BE2C (cell line): Measurements from ENCODE around the gene OR4K2. TPM values are rescaled to one million over a fixed set of nuclear protein-coding genes. Genes with fewer than 3 reads are reported as not detected.
A peak's percentile ranks its signal among the peaks of the same experiment; 100 is the strongest.
"Not testable (repeated sequence)": the region's sequence is repeated elsewhere in the genome, so short reads cannot be mapped to it uniquely, and the experiment has no call there.

ENCODE experiments used
- DNase-seq: peaks from one replicate; pipeline ENCODE4 v3.0.0-alpha.2; 2020
- H3K27me3 ChIP-seq: fragments of 250-450 bp; sonication (Bioruptor Pico); 2 replicates; pipeline ENCODE4 v1.5.1; 2020; ENCODE audit warnings: mild to moderate bottlenecking
- H3K36me3 ChIP-seq: fragments of 250-450 bp; sonication (Bioruptor Pico); 2 replicates; pipeline ENCODE4 v1.5.1; 2020; ENCODE audit warnings: mild to moderate bottlenecking
- H3K4me1 ChIP-seq: fragments of 250-450 bp; sonication (Bioruptor Pico); 2 replicates; pipeline ENCODE4 v1.5.1; 2020
- H3K4me3 ChIP-seq: 2 replicates; pipeline ENCODE4 v1.5.1; 2011; ENCODE audit warnings: low read depth, low read length
- H3K9me3 ChIP-seq: fragments of 250-450 bp; sonication (Bioruptor Pico); 2 replicates; pipeline ENCODE4 v1.5.1; 2020
- CTCF ChIP-seq: IDR thresholded peaks from 2 replicates; pipeline ENCODE4 v1.5.1; 2012; ENCODE audit warnings: mild to moderate bottlenecking, low read depth, low read length
- polyA plus RNA-seq: library from polyadenylated mRNA; unstranded; fragments of >200 nt; gene quantifications from one replicate; pipeline ENCODE4 v1.2.1, GENCODE V29; 2012; ENCODE audit warnings: low read depth, missing spikeins; ENCODE audit not compliant: insufficient read length, insufficient read depth

Gene OR4K2
- not detected for polyA plus RNA-seq

DNA sequence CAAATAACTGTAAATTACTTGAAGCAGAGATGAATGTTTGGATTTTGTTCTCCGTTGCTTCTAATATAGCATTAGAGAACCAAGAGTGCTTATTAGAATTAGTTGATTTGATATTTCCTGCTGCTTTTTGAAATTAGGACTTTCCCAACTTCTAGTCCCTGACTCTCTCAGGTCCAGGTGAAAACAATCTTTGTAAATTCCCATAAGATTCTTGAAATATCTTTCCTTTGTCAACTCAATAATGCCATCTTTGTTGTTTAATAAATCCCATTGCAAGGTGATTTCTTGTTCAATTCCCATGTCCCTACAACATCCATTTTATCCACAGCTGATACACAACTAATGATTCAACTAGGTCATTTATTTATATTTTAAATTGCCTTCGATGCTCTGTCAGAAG is at the start of gene OR4K2:
Gene OR4K2, plus strand, starts transcription at position 301 of the 400 bp plus-strand sequence. CDS start 1,126 bp downstream, outside the sequence.
- Histone ChIP-seq H3K36me3 (no peaks in the 10 kb centered on the region), H3K9me3 (no peaks in the 10 kb centered on the region), H3K4me3 (no peak within 1 kb of the TSS), H3K27me3 (no peaks in the 10 kb centered on the region), H3K4me1 (no peaks in the 10 kb centered on the region)
- DNase-seq, result no peak
- TF ChIP-seq CTCF, result no peak

DNA sequence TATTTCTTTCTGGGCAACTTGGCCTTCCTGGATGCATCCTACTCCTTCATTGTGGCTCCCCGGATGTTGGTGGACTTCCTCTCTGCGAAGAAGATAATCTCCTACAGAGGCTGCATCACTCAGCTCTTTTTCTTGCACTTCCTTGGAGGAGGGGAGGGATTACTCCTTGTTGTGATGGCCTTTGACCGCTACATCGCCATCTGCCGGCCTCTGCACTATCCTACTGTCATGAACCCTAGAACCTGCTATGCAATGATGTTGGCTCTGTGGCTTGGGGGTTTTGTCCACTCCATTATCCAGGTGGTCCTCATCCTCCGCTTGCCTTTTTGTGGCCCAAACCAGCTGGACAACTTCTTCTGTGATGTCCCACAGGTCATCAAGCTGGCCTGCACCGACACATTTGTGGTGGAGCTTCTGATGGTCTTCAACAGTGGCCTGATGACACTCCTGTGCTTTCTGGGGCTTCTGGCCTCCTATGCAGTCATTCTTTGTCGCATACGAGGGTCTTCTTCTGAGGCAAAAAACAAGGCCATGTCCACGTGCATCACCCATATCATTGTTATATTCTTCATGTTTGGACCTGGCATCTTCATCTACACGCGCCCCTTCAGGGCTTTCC is 47.2 kb upstream of the OR4K2 start:
- H3K4me3 ChIP-seq, H3K36me3 ChIP-seq, H3K9me3 ChIP-seq, DNase-seq, H3K4me1 ChIP-seq, H3K27me3 ChIP-seq: not testable (repeated sequence)
- peak; percentile 15; the same call in 1 of the 2 replicates for TF ChIP-seq CTCF

DNA sequence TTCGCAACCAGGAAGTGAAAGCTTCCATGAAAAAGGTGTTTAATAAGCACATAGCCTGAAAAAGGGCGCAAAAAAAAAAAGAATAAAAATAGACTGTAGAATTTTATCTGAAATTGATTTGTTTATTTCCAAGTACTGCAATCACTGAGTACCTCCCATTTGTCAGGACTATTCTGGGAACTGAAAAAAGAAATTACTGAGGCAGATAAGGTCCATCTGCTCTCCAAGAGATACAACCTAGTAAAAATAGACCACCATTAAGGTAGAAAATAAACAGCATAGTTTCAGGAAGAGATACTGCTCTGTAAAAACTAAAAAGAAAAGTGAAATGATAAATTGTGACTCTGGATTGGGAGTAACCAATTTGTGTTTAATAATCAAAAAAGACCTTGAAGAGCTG is 46.6 kb upstream of the OR4K2 start:
- no peaks in the 10 kb centered on the region for H3K4me1 ChIP-seq
- no peak for DNase-seq
- H3K4me3 ChIP-seq, result no peak overlapping the region
- no peak for TF ChIP-seq CTCF
- no peaks in the 10 kb centered on the region for H3K36me3 ChIP-seq
- H3K9me3 ChIP-seq, result no peaks in the 10 kb centered on the region
- H3K27me3 ChIP-seq, result no peaks in the 10 kb centered on the region

DNA sequence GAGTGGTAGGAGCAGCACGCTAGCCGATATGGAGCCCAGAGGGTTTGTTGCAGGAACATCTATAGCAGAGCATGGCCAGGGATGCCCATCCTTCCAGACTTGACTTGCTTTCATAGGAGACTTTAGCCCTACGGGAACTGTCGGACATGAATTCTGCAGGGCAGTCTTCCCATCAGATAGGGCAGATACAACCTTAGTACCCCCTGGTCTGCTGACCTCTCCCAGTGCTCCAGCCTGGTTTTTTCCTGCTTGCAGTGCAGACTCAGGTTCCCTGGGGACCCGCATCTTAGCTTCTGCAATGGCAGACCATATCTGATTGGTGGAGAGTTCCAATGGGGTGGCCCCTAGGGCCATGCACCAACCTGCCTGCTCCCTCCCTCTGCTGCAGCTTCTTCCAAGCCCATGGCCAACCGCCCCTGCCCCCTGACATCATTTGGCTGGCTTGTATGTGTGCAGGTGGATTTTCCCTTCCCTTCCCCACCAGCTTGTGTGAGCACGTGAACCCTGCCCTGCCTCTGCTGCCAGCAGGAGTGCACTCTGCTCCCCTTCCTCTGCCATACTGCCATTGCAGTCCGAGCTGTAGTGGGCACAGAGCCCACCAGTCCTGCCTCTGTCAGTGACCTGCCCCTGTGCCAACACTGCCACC is 40.6 kb upstream of the OR4K2 start:
- H3K27me3 ChIP-seq, DNase-seq, H3K9me3 ChIP-seq, H3K36me3 ChIP-seq, H3K4me1 ChIP-seq, H3K4me3 ChIP-seq: not testable (repeated sequence)

- no peak for DNase-seq
- H3K4me1 ChIP-seq, result no peaks in the 10 kb centered on the region
- no peak overlapping the region for H3K4me3 ChIP-seq
- TF ChIP-seq CTCF, result no peak
- H3K36me3 ChIP-seq, result no peaks in the 10 kb centered on the region
- no peaks in the 10 kb centered on the region for H3K27me3 ChIP-seq
- H3K9me3 ChIP-seq, result peaks cover 3% of the 10 kb centered on the region; the same call in 1 of the 2 replicates
Measured at GRCh38 chr14:19838433-19838832, 36.5 kb upstream of the OR4K2 start.

- no peaks in the 10 kb centered on the region for H3K36me3 ChIP-seq
- no peak overlapping the region for H3K4me3 ChIP-seq
- TF ChIP-seq CTCF, result no peak
- no peaks in the 10 kb centered on the region for H3K4me1 ChIP-seq
- no peaks in the 10 kb centered on the region for H3K27me3 ChIP-seq
- H3K9me3 ChIP-seq, result no peaks in the 10 kb centered on the region
- DNase-seq, result no peak
Measured at GRCh38 chr14:19851365-19851764, 23.6 kb upstream of the OR4K2 start.

DNA sequence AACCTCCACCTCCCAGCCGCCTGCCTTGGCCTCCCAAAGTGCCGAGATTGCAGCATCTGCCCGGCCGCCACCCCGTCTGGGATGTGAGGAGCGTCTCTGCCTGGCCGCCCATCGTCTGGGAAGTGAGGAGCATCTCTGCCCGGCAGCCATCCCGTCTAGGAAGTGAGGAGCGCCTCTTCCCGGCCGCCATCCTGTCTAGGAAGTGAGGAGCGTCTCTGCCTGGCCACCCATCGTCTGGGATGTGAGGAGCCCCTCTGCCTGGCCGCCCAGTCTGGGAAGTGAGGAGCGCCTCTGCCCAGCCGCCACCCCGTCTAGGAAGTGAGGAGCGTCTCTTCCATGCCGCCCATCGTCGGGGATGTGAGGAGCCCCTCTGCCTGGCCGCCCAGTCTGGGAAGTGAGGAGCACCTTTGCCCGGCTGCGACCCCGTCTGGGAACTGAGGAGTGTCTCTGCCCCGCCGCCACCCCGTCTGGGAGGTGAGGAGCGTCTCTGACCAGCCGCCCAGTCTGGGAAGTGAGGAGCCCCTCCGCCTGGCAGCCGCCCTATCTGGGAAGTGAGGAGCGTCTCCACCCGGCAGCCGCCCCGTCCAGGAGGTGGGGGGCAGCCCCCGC is 8.8 kb upstream of the OR4K2 start:
- not testable (repeated sequence) for DNase-seq, H3K36me3 ChIP-seq, H3K27me3 ChIP-seq, H3K4me3 ChIP-seq, H3K4me1 ChIP-seq, H3K9me3 ChIP-seq
